GM04503 (cell line): ENCODE data around the gene NT5C3B.
"Not testable (repeated sequence)": the region's sequence is repeated elsewhere in the genome, so short reads cannot be mapped to it uniquely, and the experiment has no call there.

Experiments used
- DNase-seq: peaks from one replicate; pipeline ENCODE4 v3.0.0-alpha.2; 2012; ENCODE audit warnings: low read depth

NT5C3B gene

GRCh38 chr17:41839448-41839847, 3.4 kb upstream of the NT5C3B start:
- DNase-seq, result not testable (repeated sequence)

- DNase-seq, result no peak
Observed at GRCh38 chr17:41837761-41838538, 1.9 kb upstream of the NT5C3B start, which contains the start of gene KLHL10. KLHL10 (plus strand) TSS chr17:41837825; CDS start chr17:41837933, 108 bp downstream.

GRCh38 chr17:41836550-41837196, 641 bp upstream of the NT5C3B start:
- DNase-seq, result no peak

DNA sequence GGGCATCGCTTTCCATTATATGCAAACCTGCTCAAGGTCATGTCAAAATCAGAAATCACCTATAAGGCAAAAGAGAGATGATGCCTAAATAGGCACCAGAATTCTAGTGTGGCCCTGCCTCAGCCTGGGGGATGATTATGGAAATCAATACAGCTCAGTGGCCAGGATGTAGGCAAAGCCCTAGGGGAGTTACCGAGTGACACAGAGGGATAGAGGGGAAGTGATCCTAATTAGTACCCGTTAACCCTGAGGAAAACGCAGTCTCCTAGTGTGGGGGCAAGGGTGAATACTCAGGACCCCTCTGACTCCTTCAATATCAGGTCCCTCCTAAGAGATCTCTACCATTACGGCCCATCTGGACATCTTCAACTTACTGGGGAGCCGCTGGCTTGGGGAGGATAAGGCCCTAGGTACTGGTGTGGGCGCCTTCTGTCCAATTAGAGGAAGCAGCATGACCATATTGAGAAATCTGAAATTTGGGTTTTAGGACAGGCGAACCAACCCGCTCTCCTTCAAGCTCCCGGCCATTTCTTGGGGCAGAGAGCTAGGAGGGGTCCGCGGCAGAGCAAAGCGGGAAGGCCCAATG, 725 bp downstream of the NT5C3B start:
- DNase-seq, result no peak

- not testable (repeated sequence) for DNase-seq
Observed at GRCh38 chr17:41829961-41830360, 6.1 kb downstream of the NT5C3B start.

- DNase-seq, result no peak
Observed at GRCh38 chr17:41825175-41825845, 10.7 kb downstream of the NT5C3B start.

DNA sequence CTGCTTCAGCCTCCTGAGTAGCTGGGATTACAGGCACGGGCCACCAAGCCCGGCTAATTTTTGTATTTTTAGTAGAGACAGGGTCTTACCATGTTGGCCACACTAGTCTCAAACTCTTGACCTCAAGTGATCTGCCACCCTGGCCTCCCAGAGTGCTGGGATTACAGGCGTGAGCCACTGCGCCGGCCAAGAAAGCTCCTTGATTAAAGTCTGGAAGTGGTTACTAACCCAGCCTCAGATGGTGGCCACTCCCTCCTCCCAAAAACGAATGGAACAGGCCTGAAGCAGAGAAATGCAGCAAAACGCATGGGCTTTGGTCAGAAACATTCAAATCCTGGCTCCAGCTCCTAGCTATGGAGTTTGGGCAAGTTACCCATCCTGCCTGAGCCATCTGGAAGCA, 11.9 kb downstream of the NT5C3B start:
- DNase-seq, result no peak

- DNase-seq, result no peak
Observed at GRCh38 chr17:41823580-41823979, 12.5 kb downstream of the NT5C3B start.

DNA sequence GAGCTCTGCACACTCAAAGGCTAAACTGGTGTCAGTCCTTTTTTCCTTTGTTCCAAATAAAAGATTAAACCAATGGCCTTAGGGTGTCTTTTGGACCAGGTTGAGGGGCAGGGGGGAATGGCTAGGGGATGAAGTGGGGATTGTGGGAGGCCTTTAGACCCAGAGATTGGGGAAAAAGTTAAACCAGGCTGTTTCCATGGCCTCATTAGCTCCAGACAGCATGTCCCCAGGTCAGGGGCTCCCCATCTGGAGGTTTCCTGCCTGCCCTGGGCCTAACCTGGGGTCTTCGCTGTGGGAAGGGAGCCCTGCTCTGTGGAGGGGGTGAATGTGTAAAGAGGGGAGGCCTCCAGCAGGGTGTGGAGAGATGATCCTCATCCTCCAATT, 12.9 kb downstream of the NT5C3B start:
- DNase-seq, result no peak

DNA sequence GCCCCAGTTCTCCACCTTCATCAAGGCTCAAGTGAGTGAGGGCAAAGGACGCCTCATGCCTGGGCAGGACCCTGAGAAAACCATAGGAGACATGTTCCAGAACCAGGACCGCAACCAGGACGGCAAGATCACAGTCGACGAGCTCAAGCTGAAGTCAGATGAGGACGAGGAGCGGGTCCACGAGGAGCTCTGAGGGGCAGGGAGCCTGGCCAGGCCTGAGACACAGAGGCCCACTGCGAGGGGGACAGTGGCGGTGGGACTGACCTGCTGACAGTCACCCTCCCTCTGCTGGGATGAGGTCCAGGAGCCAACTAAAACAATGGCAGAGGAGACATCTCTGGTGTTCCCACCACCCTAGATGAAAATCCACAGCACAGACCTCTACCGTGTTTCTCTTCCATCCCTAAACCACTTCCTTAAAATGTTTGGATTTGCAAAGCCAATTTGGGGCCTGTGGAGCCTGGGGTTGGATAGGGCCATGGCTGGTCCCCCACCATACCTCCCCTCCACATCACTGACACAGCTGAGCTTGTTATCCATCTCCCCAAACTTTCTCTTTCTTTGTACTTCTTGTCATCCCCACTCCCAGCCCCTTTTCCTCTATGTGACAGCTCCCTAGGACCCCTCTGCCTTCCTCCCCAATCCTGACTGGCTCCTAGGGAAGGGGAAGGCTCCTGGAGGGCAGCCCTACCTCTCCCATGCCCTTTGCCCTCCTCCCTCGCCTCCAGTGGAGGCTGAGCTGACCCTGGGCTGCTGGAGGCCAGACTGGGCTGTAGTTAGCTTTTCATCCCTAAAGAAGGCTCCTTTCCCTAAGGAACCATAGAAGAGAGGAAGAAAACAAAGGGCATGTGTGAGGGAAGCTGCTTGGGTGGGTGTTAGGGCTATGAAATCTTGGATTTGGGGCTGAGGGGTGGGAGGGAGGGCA, 13.6 kb downstream of the NT5C3B start:
- no peak for DNase-seq

DNA sequence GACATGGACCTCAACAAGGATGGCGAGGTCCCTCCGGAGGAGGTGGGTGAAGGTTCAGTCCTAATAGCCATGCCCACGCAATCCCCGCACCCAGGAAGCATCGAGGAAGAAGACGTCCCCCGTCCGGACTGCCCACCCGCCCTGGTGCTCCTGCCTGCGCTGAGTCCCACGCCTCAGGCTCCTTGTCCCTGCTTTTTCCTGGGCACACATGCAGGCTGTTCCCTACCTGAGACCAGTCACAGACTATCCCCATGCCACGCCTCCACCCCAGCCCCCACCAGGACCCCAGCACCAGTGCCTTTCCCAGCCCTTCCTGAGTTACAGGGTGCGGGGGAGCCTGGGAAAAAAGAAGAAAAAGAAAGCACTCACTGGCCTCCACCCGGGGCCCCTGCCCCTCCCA, 14.3 kb downstream of the NT5C3B start:
- no peak for DNase-seq

DNA sequence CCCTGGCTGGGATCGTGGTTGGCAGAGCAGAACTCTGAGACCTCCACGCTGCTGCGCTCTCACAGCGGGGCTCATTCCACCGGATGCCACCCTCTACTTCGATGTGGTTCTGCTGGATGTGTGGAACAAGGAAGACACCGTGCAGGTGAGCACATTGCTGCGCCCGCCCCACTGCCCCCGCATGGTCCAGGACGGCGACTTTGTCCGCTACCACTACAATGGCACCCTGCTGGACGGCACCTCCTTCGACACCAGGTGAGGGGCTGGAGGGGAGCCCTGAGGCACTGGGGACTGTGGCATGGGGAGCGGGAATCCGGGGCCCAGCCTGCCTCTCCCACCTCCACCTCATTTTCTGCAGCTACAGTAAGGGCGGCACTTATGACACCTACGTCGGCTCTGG, 18.0 kb downstream of the NT5C3B start:
- no peak for DNase-seq

DNA sequence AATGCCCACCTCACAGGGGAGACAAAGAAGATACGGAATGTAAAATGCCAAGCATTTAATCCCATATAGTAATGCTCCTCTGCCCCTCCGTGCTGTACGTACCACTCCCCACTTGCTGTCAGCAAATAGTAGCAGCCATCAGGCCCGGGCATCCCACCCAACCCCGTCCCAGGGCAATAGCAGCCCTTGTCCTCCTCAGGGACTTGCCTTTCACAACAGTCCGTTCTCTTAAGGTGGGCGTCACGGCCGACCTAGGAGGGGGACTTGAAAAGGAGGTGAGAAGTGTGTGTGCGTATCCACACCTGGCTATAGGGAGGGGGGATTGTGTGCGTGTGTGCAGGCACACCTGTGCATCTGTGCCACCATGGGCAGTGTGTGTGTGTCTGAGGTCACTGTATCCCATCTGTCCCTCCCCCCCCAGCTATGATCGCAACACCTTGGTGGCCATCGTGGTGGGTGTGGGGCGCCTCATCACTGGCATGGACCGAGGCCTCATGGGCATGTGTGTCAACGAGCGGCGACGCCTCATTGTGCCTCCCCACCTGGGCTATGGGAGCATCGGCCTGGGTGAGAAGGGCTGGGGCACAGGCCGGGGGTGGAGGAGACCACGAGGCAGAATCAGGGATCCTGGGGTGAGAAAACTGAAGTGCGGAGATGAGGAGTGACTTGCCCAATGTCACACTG, 19.3 kb downstream of the NT5C3B start:
- no peak for DNase-seq

GRCh38 chr17:41814195-41814594, 21.8 kb downstream of the NT5C3B start:
- no peak for DNase-seq

GRCh38 chr17:41813699-41814124, 22.3 kb downstream of the NT5C3B start:
- no peak for DNase-seq

GRCh38 chr17:41813152-41813680, 22.8 kb downstream of the NT5C3B start:
- DNase-seq, result no peak

- DNase-seq, result peak; percentile 70
Observed at GRCh38 chr17:41812381-41813151, 23.5 kb downstream of the NT5C3B start, which contains the start of gene FKBP10. FKBP10 (plus strand) TSS chr17:41813004; CDS start chr17:41813035, 31 bp downstream.

GRCh38 chr17:41811549-41812380, 24.3 kb downstream of the NT5C3B start, which contains the start of gene P3H4:
P3H4 (minus strand) TSS chr17:41811949; CDS start chr17:41811915, 34 bp downstream.
- DNase-seq, result no peak
